K562 (cell line): Measurements from ENCODE around the gene RALB. TPM values are rescaled to one million over a fixed set of nuclear protein-coding genes. Genes with fewer than 3 reads are reported as not detected.

ENCODE experiments used
- ARID1B ChIP-seq: fragments of 450-650 bp; IDR thresholded peaks from 2 replicates; pipeline ENCODE4 v1.6.1; 2016; ENCODE audit warnings: antibody characterized with exemption, mild to moderate bottlenecking, inconsistent platforms
- CXXC5 ChIP-seq: fragments of 250-450 bp; sonication (Bioruptor Pico); IDR thresholded peaks from 2 replicates; pipeline ENCODE4 v1.8.0; 2022; ENCODE audit warnings: inconsistent platforms, mild to moderate bottlenecking, moderate library complexity
- FOXA3 ChIP-seq, 2 experiments: fragments of 450-650 bp in 1 of 2; sonication (generic) in 1 of 2; formaldehyde crosslinking; IDR thresholded peaks in 1 of 2; conservative IDR thresholded peaks in 1 of 2; 2 replicates each; pipeline versions ENCODE4 v1.4.0 to v1.8.0; 2020 to 2022; ENCODE audit warnings: mild to moderate bottlenecking in 2 of 2, missing genetic modification reagents in 1 of 2
- FOXK2 ChIP-seq, 2 experiments: fragments of 450-650 bp; IDR thresholded peaks in 1 of 2; conservative IDR thresholded peaks in 1 of 2; 2 replicates each; pipeline ENCODE4 v1.6.1; 2016; ENCODE audit warnings: low read depth in 2 of 2, mild to moderate bottlenecking in 1 of 2
- GTF2E2 ChIP-seq: fragments of 200-800 bp; sonication (Bioruptor generic); IDR thresholded peaks from 2 replicates; pipeline ENCODE4 v1.6.1; 2016; ENCODE audit warnings: missing genetic modification characterization, missing compliant biosample characterization
- MEIS2 ChIP-seq: fragments of 450-650 bp; IDR thresholded peaks from 2 replicates; pipeline ENCODE4 v1.6.1; 2014; ENCODE audit warnings: mild to moderate bottlenecking; ENCODE audit not compliant: partially characterized antibody
- NFE2 ChIP-seq: IDR thresholded peaks from 2 replicates; pipeline ENCODE4 v1.6.1; 2014; ENCODE audit warnings: antibody characterized with exemption, low read depth
- NRF1 ChIP-seq, 2 experiments: fragments of 450-650 bp; IDR thresholded peaks in 1 of 2; conservative IDR thresholded peaks in 1 of 2; 2 replicates each; pipeline ENCODE4 v1.6.1; 2014; ENCODE audit warnings: mild to moderate bottlenecking in 2 of 2
- POLR2A ChIP-seq: fragments of 450-650 bp; conservative IDR thresholded peaks from 2 replicates; pipeline ENCODE4 v1.6.1; 2016
- SMC3 ChIP-seq: conservative IDR thresholded peaks from 2 replicates; pipeline ENCODE4 v1.6.1; 2011; ENCODE audit warnings: low read depth, low read length, improper control_type of control experiment; ENCODE audit not compliant: insufficient read depth
- ZNF12 ChIP-seq: sonication (generic); formaldehyde crosslinking; IDR thresholded peaks from 2 replicates; pipeline ENCODE4 v1.4.0; 2020; ENCODE audit warnings: mild to moderate bottlenecking, missing genetic modification reagents
- ZNF263 ChIP-seq: sonication (generic); formaldehyde crosslinking; IDR thresholded peaks from 2 replicates; pipeline ENCODE4 v1.8.0; 2022; ENCODE audit warnings: mild to moderate bottlenecking, missing genetic modification reagents, borderline replicate concordance
- ZNF507 ChIP-seq: conservative IDR thresholded peaks from 2 replicates; pipeline ENCODE4 v1.6.1; 2017; ENCODE audit warnings: missing genetic modification characterization, missing compliant biosample characterization
- polyA plus RNA-seq, 8 experiments: library from polyadenylated mRNA; depleted of rRNA in 4 of 8; stranded (reverse) in 5 of 8; unstranded in 3 of 8; fragments of >200 nt; fragmentation: Nextera tagmentation in 2 of 8; fragmentation: Illumina TruSeq in 1 of 8; extraction: Ambion mirVana in 2 of 8; extraction: Trizol in 1 of 8; gene quantifications; 2 replicates each; pipeline versions ENCODE4 v1.2.1 to v1.2.3, GENCODE V29; 2011 to 2014; ENCODE audit warnings: inconsistent platforms in 1 of 8, missing spikeins in 1 of 8
- total RNA-seq, 7 experiments: library from RNA; depleted of rRNA in 6 of 7; stranded (reverse); fragments of >200 nt in 6 of 7; fragmentation: Illumina TruSeq in 2 of 7; extraction: Trizol in 2 of 7; gene quantifications; 2 replicates each; pipeline versions ENCODE4 v1.2.1 to v1.2.3, GENCODE V29; 2011 to 2021; ENCODE audit warnings: low replicate concordance in 1 of 7
- TF ChIP-seq, protein P1 (sequence below): fragments of 450-650 bp; IDR thresholded peaks from 2 replicates; pipeline ENCODE4 v1.6.1; 2018; ENCODE audit not compliant: partially characterized antibody
- TF ChIP-seq, protein P2 (sequence below): fragments of 250-450 bp; sonication (Bioruptor Pico); IDR thresholded peaks from 2 replicates; pipeline ENCODE4 v1.5.0; 2020; ENCODE audit warnings: mild to moderate bottlenecking
- TF ChIP-seq, protein P3 (sequence below), 2 experiments: fragments of 450-650 bp; IDR thresholded peaks; 2 replicates each; pipeline ENCODE4 v1.6.1; 2016
- TF ChIP-seq, protein P4 (sequence below), 2 experiments: fragments of 450-650 bp in 1 of 2; sonication (generic) in 1 of 2; formaldehyde crosslinking in 1 of 2; IDR thresholded peaks in 1 of 2; conservative IDR thresholded peaks in 1 of 2; 2 replicates each; pipeline versions ENCODE4 v1.6.1 to v1.8.1; 2016 to 2023; ENCODE audit warnings: mild to moderate bottlenecking in 2 of 2, moderate library complexity in 2 of 2, inconsistent platforms in 1 of 2, missing genetic modification reagents in 1 of 2
- TF ChIP-seq, protein P5 (sequence below), 2 experiments: IDR thresholded peaks; 2 replicates each; pipeline ENCODE4 v1.6.1; 2011; ENCODE audit warnings: borderline replicate concordance in 1 of 2, control low read depth in 1 of 2, low read depth in 1 of 2, low read length in 1 of 2, mild to moderate bottlenecking in 1 of 2, mixed read lengths in 1 of 2, moderate library complexity in 1 of 2; ENCODE audit not compliant: insufficient read depth in 1 of 2, insufficient read length in 1 of 2, poor library complexity in 1 of 2, severe bottlenecking in 1 of 2; ENCODE audit errors: extremely low read depth in 1 of 2

Gene RALB
- total and polyA plus RNA-seq, 9 of the 15 experiments (the other 6 are each of a cell fraction or from before 2014, with no cell fraction given): 14.8 to 65.6 (median 38.4) TPM

DNA sequence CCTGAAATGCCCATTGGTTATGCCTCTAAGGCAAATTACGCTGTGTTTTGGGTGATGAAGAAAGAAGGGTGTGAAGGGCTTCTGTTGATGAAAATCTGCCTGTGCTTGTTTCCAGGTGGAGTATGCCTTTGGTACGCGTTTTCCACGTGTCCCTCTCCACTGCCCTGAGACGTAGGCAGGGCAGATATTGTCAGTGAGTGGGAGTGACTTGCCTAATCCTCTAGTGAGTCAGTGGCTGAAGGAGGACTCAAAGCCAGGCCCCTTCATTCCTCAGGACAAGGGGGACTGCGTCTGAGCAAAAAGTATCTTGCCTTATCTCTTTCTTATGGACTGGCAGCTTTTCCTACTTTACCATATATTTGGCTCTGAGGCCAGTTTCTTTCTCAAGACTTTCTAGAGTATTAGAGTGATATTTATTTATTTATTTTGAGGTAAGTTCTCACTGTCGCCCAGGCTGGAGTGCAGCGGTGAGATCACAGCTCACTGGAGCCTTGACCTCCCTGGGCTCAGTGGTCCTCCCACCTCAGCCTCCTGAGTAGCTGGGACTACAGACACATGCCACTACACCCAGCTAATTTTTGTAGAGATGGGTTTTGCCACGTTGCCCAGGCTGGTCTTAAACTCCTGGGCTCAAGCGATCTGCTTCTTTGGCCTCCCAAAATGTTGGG lies 10.2 kb downstream of the RALB start (continued):
- TF ChIP-seq, protein P1, sequence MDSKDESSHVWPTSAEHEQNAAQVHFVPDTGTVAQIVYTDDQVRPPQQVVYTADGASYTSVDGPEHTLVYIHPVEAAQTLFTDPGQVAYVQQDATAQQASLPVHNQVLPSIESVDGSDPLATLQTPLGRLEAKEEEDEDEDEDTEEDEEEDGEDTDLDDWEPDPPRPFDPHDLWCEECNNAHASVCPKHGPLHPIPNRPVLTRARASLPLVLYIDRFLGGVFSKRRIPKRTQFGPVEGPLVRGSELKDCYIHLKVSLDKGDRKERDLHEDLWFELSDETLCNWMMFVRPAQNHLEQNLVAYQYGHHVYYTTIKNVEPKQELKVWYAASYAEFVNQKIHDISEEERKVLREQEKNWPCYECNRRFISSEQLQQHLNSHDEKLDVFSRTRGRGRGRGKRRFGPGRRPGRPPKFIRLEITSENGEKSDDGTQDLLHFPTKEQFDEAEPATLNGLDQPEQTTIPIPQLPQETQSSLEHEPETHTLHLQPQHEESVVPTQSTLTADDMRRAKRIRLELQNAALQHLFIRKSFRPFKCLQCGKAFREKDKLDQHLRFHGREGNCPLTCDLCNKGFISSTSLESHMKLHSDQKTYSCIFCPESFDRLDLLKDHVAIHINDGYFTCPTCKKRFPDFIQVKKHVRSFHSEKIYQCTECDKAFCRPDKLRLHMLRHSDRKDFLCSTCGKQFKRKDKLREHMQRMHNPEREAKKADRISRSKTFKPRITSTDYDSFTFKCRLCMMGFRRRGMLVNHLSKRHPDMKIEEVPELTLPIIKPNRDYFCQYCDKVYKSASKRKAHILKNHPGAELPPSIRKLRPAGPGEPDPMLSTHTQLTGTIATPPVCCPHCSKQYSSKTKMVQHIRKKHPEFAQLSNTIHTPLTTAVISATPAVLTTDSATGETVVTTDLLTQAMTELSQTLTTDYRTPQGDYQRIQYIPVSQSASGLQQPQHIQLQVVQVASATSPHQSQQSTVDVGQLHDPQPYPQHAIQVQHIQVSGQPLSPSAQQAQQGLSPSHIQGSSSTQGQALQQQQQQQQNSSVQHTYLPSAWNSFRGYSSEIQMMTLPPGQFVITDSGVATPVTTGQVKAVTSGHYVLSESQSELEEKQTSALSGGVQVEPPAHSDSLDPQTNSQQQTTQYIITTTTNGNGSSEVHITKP: peak; percentile 66
- TF ChIP-seq ARID1B: peak; percentile 73
- TF ChIP-seq ZNF12 (CRISPR knock-in tag): no peak
- no peak for TF ChIP-seq POLR2A
- TF ChIP-seq, protein P2, sequence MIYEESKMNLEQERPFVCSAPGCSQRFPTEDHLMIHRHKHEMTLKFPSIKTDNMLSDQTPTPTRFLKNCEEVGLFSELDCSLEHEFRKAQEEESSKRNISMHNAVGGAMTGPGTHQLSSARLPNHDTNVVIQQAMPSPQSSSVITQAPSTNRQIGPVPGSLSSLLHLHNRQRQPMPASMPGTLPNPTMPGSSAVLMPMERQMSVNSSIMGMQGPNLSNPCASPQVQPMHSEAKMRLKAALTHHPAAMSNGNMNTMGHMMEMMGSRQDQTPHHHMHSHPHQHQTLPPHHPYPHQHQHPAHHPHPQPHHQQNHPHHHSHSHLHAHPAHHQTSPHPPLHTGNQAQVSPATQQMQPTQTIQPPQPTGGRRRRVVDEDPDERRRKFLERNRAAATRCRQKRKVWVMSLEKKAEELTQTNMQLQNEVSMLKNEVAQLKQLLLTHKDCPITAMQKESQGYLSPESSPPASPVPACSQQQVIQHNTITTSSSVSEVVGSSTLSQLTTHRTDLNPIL: no peak
- peak; percentile 41 for TF ChIP-seq MEIS2
- TF ChIP-seq, protein P3, sequence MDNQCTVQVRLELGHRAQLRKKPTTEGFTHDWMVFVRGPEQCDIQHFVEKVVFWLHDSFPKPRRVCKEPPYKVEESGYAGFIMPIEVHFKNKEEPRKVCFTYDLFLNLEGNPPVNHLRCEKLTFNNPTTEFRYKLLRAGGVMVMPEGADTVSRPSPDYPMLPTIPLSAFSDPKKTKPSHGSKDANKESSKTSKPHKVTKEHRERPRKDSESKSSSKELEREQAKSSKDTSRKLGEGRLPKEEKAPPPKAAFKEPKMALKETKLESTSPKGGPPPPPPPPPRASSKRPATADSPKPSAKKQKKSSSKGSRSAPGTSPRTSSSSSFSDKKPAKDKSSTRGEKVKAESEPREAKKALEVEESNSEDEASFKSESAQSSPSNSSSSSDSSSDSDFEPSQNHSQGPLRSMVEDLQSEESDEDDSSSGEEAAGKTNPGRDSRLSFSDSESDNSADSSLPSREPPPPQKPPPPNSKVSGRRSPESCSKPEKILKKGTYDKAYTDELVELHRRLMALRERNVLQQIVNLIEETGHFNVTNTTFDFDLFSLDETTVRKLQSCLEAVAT (IDR thresholded peaks at IDR 0.05): no peak
- no peak for TF ChIP-seq SMC3
- peak; percentile 41 for TF ChIP-seq NFE2
- no peak for TF ChIP-seq GTF2E2
- no peak for TF ChIP-seq ZNF507 (tag)
- TF ChIP-seq FOXA3 (CRISPR knock-in tag; conservative IDR thresholded peaks at IDR 0.05 in 1 of 2, IDR thresholded peaks at IDR 0.05 in 1 of 2): no peak
- TF ChIP-seq ZNF263 (CRISPR knock-in tag): peak; percentile 81
- peak; percentile 11 to 24; a peak in 2 of 4 replicates for TF ChIP-seq NRF1 (conservative IDR thresholded peaks at IDR 0.05 in 1 of 2, IDR thresholded peaks at IDR 0.05 in 1 of 2)
- peak; percentile 36; the same call in 1 of the 2 replicates for TF ChIP-seq CXXC5
- peak in 1 of 2 experiments; percentile 32; a peak in 1 of 4 replicates for TF ChIP-seq FOXK2 (conservative IDR thresholded peaks at IDR 0.05 in 1 of 2, IDR thresholded peaks at IDR 0.05 in 1 of 2; ENCODE audit: low read depth in 2 of 2)
- TF ChIP-seq, protein P4, sequence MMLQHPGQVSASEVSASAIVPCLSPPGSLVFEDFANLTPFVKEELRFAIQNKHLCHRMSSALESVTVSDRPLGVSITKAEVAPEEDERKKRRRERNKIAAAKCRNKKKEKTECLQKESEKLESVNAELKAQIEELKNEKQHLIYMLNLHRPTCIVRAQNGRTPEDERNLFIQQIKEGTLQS (IDR thresholded peaks at IDR 0.05): peak; percentile 64
- TF ChIP-seq, protein P4 (CRISPR knock-in tag; conservative IDR thresholded peaks at IDR 0.05): no peak
- TF ChIP-seq, protein P5, sequence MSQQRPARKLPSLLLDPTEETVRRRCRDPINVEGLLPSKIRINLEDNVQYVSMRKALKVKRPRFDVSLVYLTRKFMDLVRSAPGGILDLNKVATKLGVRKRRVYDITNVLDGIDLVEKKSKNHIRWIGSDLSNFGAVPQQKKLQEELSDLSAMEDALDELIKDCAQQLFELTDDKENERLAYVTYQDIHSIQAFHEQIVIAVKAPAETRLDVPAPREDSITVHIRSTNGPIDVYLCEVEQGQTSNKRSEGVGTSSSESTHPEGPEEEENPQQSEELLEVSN (IDR thresholded peaks at IDR 0.05; ENCODE audit: borderline replicate concordance in 1 of 2, extremely low read depth in 1 of 2, insufficient read depth in 1 of 2, insufficient read length in 1 of 2, low read depth in 1 of 2, low read length in 1 of 2, poor library complexity in 1 of 2, severe bottlenecking in 1 of 2): peak; percentile 19 to 39
